SK-N-SH (cell line): Measurements from ENCODE around the gene BTAF1. TPM values are rescaled to one million over a fixed set of nuclear protein-coding genes. Genes with fewer than 3 reads are reported as not detected.

Experiments
- CTCF ChIA-PET: fragments of 300-600, 350-600 bp; formaldehyde crosslinking; extraction: SDS; loops from one replicate; lab custom pipeline; 2021; lab: Yijun Ruan, JAX
- POLR2A ChIA-PET: fragments of 350-600 bp; sonication (Branson Sonifier 250); formaldehyde crosslinking; extraction: SDS; loops from one replicate; lab custom pipeline; 2020; ENCODE audit warnings: antibody characterized with exemption, inconsistent platforms; lab: Yijun Ruan, JAX
- DNase-seq: peaks from one replicate; pipeline ENCODE4 v3.0.0; 2012
- H2AFZ ChIP-seq: fragments of 200-600 bp; sonication (generic); 2 replicates; pipeline ENCODE4 v1.8.1; 2016; ENCODE audit warnings: antibody characterized with exemption, mild to moderate bottlenecking, low read depth
- H3F3A ChIP-seq: fragments of 200-600 bp; sonication (generic); replicated peaks from 2 replicates; pipeline ENCODE3; 2016; ENCODE audit warnings: antibody characterized with exemption, mild to moderate bottlenecking; ENCODE audit not compliant: insufficient read depth
- H3K27ac ChIP-seq, 2 experiments: fragments of 200-500 bp in 1 of 2; fragments of 200-600 bp in 1 of 2; sonication (Bioruptor generic) in 1 of 2; sonication (generic), shearing (Covaris generic) in 1 of 2; 2 replicates each; pipeline versions ENCODE4 v1.5.1 to v1.6.1; 2014 to 2016; ENCODE audit warnings: low read depth in 2 of 2, inconsistent platforms in 1 of 2, low read length in 1 of 2, mild to moderate bottlenecking in 1 of 2, mixed read lengths in 1 of 2
- H3K27me3 ChIP-seq: fragments of 200-600 bp; sonication (generic), shearing (Covaris generic); 2 replicates; pipeline ENCODE4 v1.6.1; 2016; ENCODE audit warnings: mixed run types; ENCODE audit not compliant: insufficient read depth
- H3K36me3 ChIP-seq, 2 experiments: fragments of 200-500 bp in 1 of 2; fragments of 200-600 bp in 1 of 2; sonication (Bioruptor generic) in 1 of 2; sonication (generic) in 1 of 2; replicated peaks in 1 of 2; 2 replicates each; pipeline versions ENCODE3 to v1.5.1; 2014 to 2016; ENCODE audit warnings: low read length in 1 of 2, mild to moderate bottlenecking in 1 of 2; ENCODE audit not compliant: insufficient read depth in 2 of 2, control insufficient read depth in 1 of 2
- H3K4me1 ChIP-seq, 2 experiments: fragments of 200-500 bp in 1 of 2; fragments of 200-600 bp in 1 of 2; sonication (Bioruptor generic) in 1 of 2; sonication (generic), shearing (Covaris generic) in 1 of 2; 2 replicates each; pipeline versions ENCODE4 v1.5.1 to v1.6.1; 2014 to 2016; ENCODE audit warnings: low read depth in 1 of 2, low read length in 1 of 2, mixed run types in 1 of 2; ENCODE audit not compliant: insufficient read depth in 2 of 2, control insufficient read depth in 1 of 2
- H3K4me2 ChIP-seq: fragments of 200-600 bp; sonication (generic), shearing (Covaris generic); 2 replicates; pipeline ENCODE4 v1.6.1; 2017; ENCODE audit warnings: mixed run types
- H3K4me3 ChIP-seq, 2 experiments: fragments of 200-500 bp in 1 of 2; fragments of 200-600 bp in 1 of 2; sonication (Bioruptor generic) in 1 of 2; sonication (generic), shearing (Covaris generic) in 1 of 2; 2 replicates each; pipeline versions ENCODE4 v1.5.1 to v1.8.1; 2014 to 2016; ENCODE audit warnings: low read depth in 2 of 2, inconsistent platforms in 1 of 2, low read length in 1 of 2, mild to moderate bottlenecking in 1 of 2, mixed read lengths in 1 of 2, moderate library complexity in 1 of 2
- H3K79me2 ChIP-seq: fragments of 200-600 bp; sonication (generic); 2 replicates; pipeline ENCODE4 v1.8.1; 2017; ENCODE audit warnings: mild to moderate bottlenecking; ENCODE audit not compliant: insufficient read depth
- H3K9ac ChIP-seq: fragments of 200-600 bp; sonication (generic); 2 replicates; pipeline ENCODE4 v1.6.1; 2017; ENCODE audit warnings: mixed run types
- H3K9me2 ChIP-seq: fragments of 200-600 bp; sonication (generic); 2 replicates; pipeline ENCODE4 v1.6.1; 2017; ENCODE audit warnings: mixed run types
- H3K9me3 ChIP-seq: fragments of 200-600 bp; sonication (generic); 2 replicates; pipeline ENCODE4 v1.6.1; 2017; ENCODE audit warnings: mixed run types, mild to moderate bottlenecking, moderate library complexity
- H4K20me1 ChIP-seq: fragments of 200-600 bp; sonication (generic); 2 replicates; pipeline ENCODE4 v1.6.1; 2017; ENCODE audit warnings: mild to moderate bottlenecking, mixed run types; ENCODE audit not compliant: insufficient read depth
- ELF1 ChIP-seq: IDR thresholded peaks from 2 replicates; pipeline ENCODE4 v1.4.0; 2012
- FOSL2 ChIP-seq: IDR thresholded peaks from 2 replicates; pipeline ENCODE4 v1.4.0; 2012; ENCODE audit warnings: low read depth, mild to moderate bottlenecking, moderate library complexity, borderline replicate concordance
- FOXJ3 ChIP-seq: sonication (generic); formaldehyde crosslinking; IDR thresholded peaks from 2 replicates; pipeline ENCODE4 v1.5.1; 2020; ENCODE audit warnings: mild to moderate bottlenecking, missing genetic modification reagents
- FOXM1 ChIP-seq: IDR thresholded peaks from 2 replicates; pipeline ENCODE4 v1.4.0; 2012; ENCODE audit warnings: low read depth, mild to moderate bottlenecking
- GABPA ChIP-seq: IDR thresholded peaks from 2 replicates; pipeline ENCODE4 v1.4.0; 2012; ENCODE audit warnings: low read depth, mild to moderate bottlenecking
- JUND ChIP-seq: IDR thresholded peaks from 2 replicates; pipeline ENCODE4 v1.4.0; 2012
- MEF2A ChIP-seq: IDR thresholded peaks from 2 replicates; pipeline ENCODE4 v1.4.0; 2012; ENCODE audit warnings: low read depth, borderline replicate concordance
- RAD21 ChIP-seq: IDR thresholded peaks from 2 replicates; pipeline ENCODE4 v1.6.1; 2012; ENCODE audit warnings: mild to moderate bottlenecking, low read length
- RFX5 ChIP-seq: IDR thresholded peaks from 2 replicates; pipeline ENCODE4 v1.6.1; 2012; ENCODE audit warnings: mild to moderate bottlenecking, improper control_type of control experiment, low read length
- RXRA ChIP-seq: IDR thresholded peaks from 2 replicates; pipeline ENCODE4 v1.4.0; 2012; ENCODE audit warnings: low read depth, mild to moderate bottlenecking, borderline replicate concordance
- SMC3 ChIP-seq: IDR thresholded peaks from 2 replicates; pipeline ENCODE4 v1.6.1; 2012; ENCODE audit warnings: low read depth, low read length, improper control_type of control experiment
- TAF1 ChIP-seq: IDR thresholded peaks from 2 replicates; pipeline ENCODE4 v1.6.1; 2012; ENCODE audit warnings: low read depth, mild to moderate bottlenecking, low read length, moderate library complexity, borderline replicate concordance
- TCF12 ChIP-seq: IDR thresholded peaks from 2 replicates; pipeline ENCODE4 v1.4.0; 2012
- WGBS: methylation state at CpG from one replicate; pipeline ENCODE4 v1.1.6; 2017; ENCODE audit warnings: low lambda C conversion rate; 5-methylcytosine and 5-hydroxymethylcytosine counted together
- polyA plus RNA-seq, 3 experiments: library from polyadenylated mRNA; depleted of rRNA; stranded (reverse); fragments of >200 nt; gene quantifications; 2 replicates each; pipeline ENCODE4 v1.2.3, GENCODE V29; 2012
- TF ChIP-seq, protein P1 (sequence below): fragments of 150-350 bp; IDR thresholded peaks from 2 replicates; pipeline ENCODE4 v1.6.1; 2016; ENCODE audit warnings: mild to moderate bottlenecking, low read depth, low read length
- TF ChIP-seq, protein P2 (sequence below): fragments of 200-600 bp; sonication (generic); IDR thresholded peaks from 2 replicates; pipeline ENCODE4 v1.6.1; 2017; ENCODE audit warnings: antibody characterized with exemption, mild to moderate bottlenecking, moderate library complexity
- TF ChIP-seq, protein P3 (sequence below): IDR thresholded peaks from 2 replicates; pipeline ENCODE4 v1.4.0; 2012; ENCODE audit warnings: low read depth, borderline replicate concordance
- TF ChIP-seq, protein P4 (sequence below): IDR thresholded peaks from 2 replicates; pipeline ENCODE4 v1.6.1; 2012; ENCODE audit warnings: mild to moderate bottlenecking, low read depth, low read length, moderate library complexity

BTAF1 gene
- polyA plus RNA-seq, 1 of the 3 experiments (the other 2 are of a cell fraction): 9.8 TPM

DNA sequence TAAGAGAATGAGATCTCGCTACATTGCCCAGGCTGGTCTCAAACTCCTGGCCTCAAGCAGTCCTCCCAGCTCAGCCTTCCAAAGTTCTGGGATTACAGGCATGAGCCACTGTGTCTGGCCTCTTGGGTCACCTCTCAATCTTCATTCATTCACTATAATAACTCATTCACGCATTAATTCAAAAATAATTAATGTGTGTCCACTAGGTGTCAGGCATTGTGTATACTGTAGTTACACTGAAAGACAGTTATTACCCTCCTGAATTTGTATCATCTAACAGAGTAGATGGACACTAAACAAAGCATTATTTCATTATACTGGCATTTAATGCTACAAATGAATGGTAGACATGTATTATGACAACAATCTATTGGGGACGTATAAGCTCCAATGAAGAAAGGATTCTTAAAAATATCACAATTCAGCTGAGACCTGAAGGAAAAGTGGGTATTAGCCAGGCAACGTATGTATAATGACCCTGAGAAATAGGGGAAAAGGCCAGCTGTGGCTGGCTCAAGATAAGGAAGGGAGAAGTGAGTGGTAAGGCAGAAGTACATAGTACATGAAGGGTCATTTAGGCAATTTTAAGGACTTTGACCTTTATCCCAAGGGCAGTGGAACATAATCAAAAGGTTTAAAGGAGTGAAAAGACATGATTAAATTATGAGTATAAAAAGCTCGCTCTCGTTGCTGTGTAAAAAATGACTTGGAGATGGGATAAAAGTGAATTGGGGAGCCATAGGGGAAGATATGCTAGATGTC is 150.7 kb downstream of the BTAF1 start:
- Histone ChIP-seq H3K27ac (no peak overlapping the region), H2AFZ (no peak overlapping the region), H3F3A (no peaks in the 10 kb centered on the region), H3K9me3 (no peaks in the 10 kb centered on the region), H3K27me3 (no peaks in the 10 kb centered on the region), H3K36me3 (peaks cover 0 to 4% of the 10 kb centered on the region in 2 experiments)
- CTCF ChIA-PET: interaction anchor here (1.0 to 2.2 kb wide), 4 partner anchors 9 to 216 kb away, joined by 3 to 6 read pairs (median 4); no protein-coding TSS in a partner anchor
- no peak for DNase-seq
- 94% methylated on average over 6 of the region's 6 CpGs for WGBS
- TF ChIP-seq, protein P1, sequence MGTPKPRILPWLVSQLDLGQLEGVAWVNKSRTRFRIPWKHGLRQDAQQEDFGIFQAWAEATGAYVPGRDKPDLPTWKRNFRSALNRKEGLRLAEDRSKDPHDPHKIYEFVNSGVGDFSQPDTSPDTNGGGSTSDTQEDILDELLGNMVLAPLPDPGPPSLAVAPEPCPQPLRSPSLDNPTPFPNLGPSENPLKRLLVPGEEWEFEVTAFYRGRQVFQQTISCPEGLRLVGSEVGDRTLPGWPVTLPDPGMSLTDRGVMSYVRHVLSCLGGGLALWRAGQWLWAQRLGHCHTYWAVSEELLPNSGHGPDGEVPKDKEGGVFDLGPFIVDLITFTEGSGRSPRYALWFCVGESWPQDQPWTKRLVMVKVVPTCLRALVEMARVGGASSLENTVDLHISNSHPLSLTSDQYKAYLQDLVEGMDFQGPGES: no peak
- TF ChIP-seq RAD21: 0 out of 2 replicates have a peak, but pooled peaks have one; percentile 26
- no peak for TF ChIP-seq RFX5
- TF ChIP-seq, all 33 proteins: peak for 1
- Histone ChIP-seq H3K4me3 (no peak overlapping the region), H3K79me2 (no peaks in the 10 kb centered on the region), H4K20me1 (no peaks in the 10 kb centered on the region), H3K4me2 (no peak overlapping the region), H3K9me2 (no peaks in the 10 kb centered on the region), H3K9ac (no peak overlapping the region), H3K4me1 (no peaks in the 10 kb centered on the region)
- POLR2A ChIA-PET: no interaction called here

DNA sequence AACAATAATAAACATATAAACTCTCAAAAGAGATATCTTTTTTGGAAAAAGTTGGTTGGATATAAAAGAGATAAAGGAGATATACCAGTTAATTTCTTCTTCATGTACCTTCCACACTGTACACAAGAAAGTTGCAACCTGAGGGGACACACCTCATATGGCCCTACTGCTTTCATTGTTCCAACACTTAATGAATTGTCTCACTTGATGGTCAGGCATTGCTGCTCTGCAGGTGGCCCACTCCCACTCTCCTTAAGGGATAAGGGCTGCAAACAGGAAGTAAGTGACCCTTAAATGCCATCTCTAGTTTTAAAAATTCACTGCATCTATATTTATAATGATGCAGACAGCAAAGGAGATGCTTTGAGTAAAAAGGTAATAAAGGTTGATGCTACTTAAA is 152.3 kb downstream of the BTAF1 start:
- H3K9ac ChIP-seq: no peak overlapping the region
- H3K27ac ChIP-seq: no peak overlapping the region
- no peak for DNase-seq
- no peaks in the 10 kb centered on the region for H3K4me1 ChIP-seq
- no peak overlapping the region for H2AFZ ChIP-seq
- H3K4me3 ChIP-seq: no peak overlapping the region
- no peaks in the 10 kb centered on the region for H3K9me3 ChIP-seq
- CTCF ChIA-PET: interaction anchor here (1.8 kb wide), 1 partner anchor 11 kb away, joined by 6 read pairs; no protein-coding TSS in a partner anchor
- H3K79me2 ChIP-seq: no peaks in the 10 kb centered on the region
- POLR2A ChIA-PET: no interaction called here
- H3K4me2 ChIP-seq: no peak overlapping the region
- H3F3A ChIP-seq: no peaks in the 10 kb centered on the region
- no peaks in the 10 kb centered on the region for H3K9me2 ChIP-seq
- H4K20me1 ChIP-seq: no peaks in the 10 kb centered on the region
- H3K36me3 ChIP-seq: no peaks in the 10 kb centered on the region
- no peaks in the 10 kb centered on the region for H3K27me3 ChIP-seq
- TF ChIP-seq FOXJ3 (CRISPR knock-in tag) (no peak), GABPA (no peak), JUND (no peak), RAD21 (no peak), RXRA (no peak), TCF12 (no peak), FOSL2 (no peak), FOXM1 (no peak), MEF2A (no peak), TAF1 (no peak), ELF1 (no peak), SMC3 (no peak)
- TF ChIP-seq, protein P2, sequence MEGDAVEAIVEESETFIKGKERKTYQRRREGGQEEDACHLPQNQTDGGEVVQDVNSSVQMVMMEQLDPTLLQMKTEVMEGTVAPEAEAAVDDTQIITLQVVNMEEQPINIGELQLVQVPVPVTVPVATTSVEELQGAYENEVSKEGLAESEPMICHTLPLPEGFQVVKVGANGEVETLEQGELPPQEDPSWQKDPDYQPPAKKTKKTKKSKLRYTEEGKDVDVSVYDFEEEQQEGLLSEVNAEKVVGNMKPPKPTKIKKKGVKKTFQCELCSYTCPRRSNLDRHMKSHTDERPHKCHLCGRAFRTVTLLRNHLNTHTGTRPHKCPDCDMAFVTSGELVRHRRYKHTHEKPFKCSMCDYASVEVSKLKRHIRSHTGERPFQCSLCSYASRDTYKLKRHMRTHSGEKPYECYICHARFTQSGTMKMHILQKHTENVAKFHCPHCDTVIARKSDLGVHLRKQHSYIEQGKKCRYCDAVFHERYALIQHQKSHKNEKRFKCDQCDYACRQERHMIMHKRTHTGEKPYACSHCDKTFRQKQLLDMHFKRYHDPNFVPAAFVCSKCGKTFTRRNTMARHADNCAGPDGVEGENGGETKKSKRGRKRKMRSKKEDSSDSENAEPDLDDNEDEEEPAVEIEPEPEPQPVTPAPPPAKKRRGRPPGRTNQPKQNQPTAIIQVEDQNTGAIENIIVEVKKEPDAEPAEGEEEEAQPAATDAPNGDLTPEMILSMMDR: no peak
- TF ChIP-seq, protein P3, sequence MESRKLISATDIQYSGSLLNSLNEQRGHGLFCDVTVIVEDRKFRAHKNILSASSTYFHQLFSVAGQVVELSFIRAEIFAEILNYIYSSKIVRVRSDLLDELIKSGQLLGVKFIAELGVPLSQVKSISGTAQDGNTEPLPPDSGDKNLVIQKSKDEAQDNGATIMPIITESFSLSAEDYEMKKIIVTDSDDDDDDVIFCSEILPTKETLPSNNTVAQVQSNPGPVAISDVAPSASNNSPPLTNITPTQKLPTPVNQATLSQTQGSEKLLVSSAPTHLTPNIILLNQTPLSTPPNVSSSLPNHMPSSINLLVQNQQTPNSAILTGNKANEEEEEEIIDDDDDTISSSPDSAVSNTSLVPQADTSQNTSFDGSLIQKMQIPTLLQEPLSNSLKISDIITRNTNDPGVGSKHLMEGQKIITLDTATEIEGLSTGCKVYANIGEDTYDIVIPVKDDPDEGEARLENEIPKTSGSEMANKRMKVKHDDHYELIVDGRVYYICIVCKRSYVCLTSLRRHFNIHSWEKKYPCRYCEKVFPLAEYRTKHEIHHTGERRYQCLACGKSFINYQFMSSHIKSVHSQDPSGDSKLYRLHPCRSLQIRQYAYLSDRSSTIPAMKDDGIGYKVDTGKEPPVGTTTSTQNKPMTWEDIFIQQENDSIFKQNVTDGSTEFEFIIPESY: no peak
- TF ChIP-seq, protein P1: no peak
- TF ChIP-seq, protein P4, sequence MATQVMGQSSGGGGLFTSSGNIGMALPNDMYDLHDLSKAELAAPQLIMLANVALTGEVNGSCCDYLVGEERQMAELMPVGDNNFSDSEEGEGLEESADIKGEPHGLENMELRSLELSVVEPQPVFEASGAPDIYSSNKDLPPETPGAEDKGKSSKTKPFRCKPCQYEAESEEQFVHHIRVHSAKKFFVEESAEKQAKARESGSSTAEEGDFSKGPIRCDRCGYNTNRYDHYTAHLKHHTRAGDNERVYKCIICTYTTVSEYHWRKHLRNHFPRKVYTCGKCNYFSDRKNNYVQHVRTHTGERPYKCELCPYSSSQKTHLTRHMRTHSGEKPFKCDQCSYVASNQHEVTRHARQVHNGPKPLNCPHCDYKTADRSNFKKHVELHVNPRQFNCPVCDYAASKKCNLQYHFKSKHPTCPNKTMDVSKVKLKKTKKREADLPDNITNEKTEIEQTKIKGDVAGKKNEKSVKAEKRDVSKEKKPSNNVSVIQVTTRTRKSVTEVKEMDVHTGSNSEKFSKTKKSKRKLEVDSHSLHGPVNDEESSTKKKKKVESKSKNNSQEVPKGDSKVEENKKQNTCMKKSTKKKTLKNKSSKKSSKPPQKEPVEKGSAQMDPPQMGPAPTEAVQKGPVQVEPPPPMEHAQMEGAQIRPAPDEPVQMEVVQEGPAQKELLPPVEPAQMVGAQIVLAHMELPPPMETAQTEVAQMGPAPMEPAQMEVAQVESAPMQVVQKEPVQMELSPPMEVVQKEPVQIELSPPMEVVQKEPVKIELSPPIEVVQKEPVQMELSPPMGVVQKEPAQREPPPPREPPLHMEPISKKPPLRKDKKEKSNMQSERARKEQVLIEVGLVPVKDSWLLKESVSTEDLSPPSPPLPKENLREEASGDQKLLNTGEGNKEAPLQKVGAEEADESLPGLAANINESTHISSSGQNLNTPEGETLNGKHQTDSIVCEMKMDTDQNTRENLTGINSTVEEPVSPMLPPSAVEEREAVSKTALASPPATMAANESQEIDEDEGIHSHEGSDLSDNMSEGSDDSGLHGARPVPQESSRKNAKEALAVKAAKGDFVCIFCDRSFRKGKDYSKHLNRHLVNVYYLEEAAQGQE: no peak
